ENCODE results near the gene DNAJC2.
"Not testable (repeated sequence)": the region's sequence is repeated elsewhere in the genome, so short reads cannot be mapped to it uniquely, and the experiment has no call there.

The DNAJC2 gene

GRCh38 chr7:103264054-103264453, 80.5 kb downstream of the DNAJC2 start:
- DNase-seq = not testable (repeated sequence)
